GM12875 (cell line): ENCODE data around the gene MMUT.

Experiments
- H3K4me3 ChIP-seq: one replicate; pipeline ENCODE4 v1.5.1; 2011; ENCODE audit warnings: low read depth, low read length, control low read depth
- CTCF ChIP-seq: IDR thresholded peaks from 2 replicates; pipeline ENCODE4 v1.5.1; 2011; ENCODE audit warnings: low read depth, mild to moderate bottlenecking, control low read depth, inconsistent platforms, low read length, moderate library complexity, borderline replicate concordance; ENCODE audit not compliant: insufficient read depth

MMUT gene

GRCh38 chr6:49384904-49385303, 78.1 kb downstream of the MMUT start:
- no peak for TF ChIP-seq CTCF
- H3K4me3 ChIP-seq: no peak overlapping the region
